A172 (cell line): ENCODE measurements around the gene TUBB4A. TPM values are rescaled to one million over a fixed set of nuclear protein-coding genes. Genes with fewer than 3 reads are reported as not detected.
"Not testable (repeated sequence)": the region's sequence is repeated elsewhere in the genome, so short reads cannot be mapped to it uniquely, and the experiment has no call there.

Experiments
- DNase-seq: peaks from one replicate; pipeline ENCODE4 v3.0.0-alpha.2; 2015; ENCODE audit warnings: low spot score
- total RNA-seq: library from RNA; depleted of rRNA; stranded (reverse); fragments of >200 nt; shearing (Covaris generic); gene quantifications from 2 replicates; pipeline ENCODE4 v1.2.3, GENCODE V29; 2014; rRNA removed

The TUBB4A gene
- total RNA-seq: 9.1 and 12.6 TPM in 2 replicates

DNA sequence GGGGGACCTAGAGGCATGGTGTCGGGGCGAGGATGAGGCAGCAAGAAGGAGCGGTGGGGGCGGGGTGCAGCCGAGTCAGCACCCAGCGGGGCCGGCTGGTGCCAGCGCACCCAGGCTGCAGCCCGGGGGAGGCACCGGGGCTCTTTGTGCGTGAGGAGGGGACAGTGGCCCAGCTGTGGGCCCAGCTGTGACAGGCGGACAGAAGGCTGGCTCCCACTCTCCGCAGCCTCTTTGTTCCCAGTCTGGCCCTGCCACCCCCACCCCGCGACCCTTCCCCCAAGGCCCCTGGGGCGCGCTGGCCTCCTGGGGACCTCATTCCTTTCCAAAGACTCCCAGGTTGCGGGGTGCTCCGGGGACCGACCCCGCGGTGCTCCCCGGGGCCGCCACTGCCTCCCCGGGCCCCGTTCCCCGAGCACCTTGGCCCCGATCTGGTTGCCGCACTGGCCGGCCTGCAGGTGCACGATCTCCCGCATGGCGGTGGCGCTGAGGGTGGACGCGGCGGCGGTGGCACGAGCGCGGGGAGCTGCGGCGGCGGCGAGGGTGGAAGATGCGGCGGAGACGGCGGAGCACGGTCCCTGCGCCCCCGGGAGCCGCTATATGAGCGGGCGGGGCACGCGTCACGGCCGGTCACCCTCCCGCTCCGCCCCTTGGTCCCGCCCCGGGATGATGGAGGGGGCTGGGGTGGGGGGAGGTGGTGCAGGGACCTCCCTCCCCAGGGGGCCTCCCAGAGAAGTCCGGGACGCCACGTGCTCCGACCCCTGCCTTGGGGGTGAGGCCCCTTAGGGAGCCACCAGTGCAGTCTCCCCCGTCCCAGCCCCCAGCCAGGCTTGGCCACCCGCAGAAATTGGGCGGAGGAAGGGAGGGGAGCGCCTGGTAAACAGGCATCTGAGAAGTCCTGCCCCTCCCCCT lies at the start of gene TUBB4A:
TSS of gene TUBB4A (minus strand) at position 570 of the 909 bp plus-strand sequence. CDS start at position 473, 97 bp downstream.
- no peak for DNase-seq

DNA sequence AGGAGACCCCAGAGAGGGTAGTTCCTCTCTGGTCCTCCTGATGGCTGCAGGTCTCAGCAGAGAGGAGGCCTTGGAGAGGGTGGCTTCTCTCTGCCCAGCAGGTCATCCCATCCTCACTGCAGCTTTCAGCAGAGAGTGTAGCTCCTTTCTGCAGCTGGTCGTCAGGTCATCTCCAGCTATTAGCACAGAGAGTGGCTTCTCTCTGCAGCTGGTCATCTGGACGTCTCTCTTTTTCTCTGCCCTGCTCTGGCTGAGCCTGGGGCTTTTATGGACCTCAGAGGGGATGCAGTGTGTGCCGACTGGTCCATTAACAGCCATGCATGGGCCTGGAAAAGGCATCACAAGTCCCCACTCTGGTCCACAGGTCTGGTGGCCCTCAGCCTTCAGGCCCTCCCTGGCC lies 49.0 kb upstream of the TUBB4A start:
- DNase-seq: no peak

DNA sequence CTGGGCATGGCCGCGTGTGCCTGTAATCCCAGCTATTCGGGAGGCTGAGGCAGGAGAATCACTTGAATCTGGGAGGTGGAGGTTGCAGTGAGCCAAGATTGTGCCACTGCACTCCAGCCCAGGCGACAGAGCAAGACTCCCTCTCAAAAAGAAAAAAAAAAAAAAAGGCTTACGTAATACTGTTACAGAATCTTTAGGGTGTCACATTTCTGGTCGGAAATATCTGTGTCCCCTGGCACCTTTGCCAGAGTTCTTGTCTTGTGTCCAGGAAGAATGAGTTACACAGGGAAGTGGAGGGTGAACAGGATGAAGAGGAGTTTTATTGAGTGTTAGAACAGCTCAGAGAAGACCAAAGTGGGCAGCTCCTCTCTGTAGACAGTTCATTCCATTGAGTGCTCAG lies 48.6 kb upstream of the TUBB4A start:
- not testable (repeated sequence) for DNase-seq

DNA sequence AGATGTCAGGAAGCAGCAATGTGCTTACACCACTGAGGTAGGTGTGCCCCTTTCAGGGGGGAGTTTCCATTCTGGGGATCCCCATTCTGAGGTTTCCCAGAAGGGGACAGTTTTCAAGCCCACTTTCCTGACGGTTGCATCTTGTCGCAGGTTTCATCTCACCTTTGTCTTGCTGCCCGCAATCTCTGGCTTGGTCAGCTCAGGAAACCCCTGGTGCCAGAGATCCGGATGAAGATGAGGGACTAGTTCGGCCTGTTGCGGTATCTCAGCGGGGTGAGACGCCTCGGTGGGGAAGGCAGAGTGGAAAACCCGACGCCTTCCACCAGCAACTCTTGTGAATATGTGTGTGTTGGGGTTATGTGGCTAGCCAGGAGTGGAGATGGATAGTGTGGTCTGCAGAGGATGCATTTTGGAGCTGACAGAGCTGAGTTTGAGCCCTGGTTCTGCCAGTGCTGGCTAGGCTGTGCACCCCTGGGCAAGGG lies 41.8 kb upstream of the TUBB4A start:
- no peak for DNase-seq

DNA sequence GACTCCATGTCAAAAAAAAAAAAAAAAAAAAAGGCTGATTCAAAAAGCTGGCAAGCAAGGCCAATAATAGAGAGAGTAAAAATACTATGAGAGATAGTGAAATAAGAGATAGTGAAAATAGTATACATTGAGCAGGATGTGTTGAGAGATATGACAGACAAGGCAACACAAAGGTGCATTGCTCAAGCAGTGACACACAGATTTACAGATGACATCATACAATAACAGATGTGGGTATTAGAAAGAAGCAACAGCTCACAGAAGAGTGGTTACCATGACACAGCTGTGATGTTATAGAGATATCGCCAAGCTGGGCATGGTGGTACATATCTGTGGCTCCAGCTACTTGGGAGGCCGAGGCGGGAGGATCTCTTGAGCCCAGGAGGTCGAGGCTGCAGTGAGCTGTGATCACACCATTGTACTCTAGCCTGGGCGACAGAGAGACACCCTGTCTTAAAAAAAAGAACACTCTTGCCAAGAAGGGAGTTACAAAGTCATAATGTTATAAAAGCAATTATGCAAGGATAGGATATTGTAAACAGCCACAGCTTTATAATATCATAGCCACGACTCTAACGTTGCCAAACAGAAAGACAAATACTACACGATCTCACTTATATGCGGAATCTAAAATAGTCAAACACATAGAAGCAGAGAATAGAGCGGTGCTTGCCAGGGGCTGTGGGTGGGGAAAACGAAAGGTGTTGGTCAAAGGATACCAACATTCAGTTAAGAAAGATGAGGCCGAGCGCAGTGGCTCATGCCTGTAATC lies 39.0 kb upstream of the TUBB4A start:
- DNase-seq: no peak

DNA sequence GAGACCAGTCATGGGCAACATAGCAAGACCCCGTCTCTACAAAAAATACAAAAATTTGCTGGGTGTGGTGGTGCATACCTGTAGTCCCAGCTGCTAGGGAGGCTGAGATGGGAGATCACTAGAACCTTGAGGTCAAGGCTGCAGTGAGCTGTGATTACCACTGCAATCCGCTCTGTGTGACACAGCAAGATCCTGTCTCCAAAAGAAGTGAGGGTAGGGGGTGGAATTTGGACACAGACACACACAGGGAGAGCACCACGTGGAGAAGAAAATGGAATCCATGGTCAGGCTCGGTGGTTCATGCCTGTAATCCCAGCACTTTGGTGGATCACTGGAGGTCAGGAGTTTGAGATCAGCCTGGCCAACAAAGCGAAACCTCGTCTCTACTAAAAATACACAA lies 37.4 kb upstream of the TUBB4A start:
- no peak for DNase-seq

DNA sequence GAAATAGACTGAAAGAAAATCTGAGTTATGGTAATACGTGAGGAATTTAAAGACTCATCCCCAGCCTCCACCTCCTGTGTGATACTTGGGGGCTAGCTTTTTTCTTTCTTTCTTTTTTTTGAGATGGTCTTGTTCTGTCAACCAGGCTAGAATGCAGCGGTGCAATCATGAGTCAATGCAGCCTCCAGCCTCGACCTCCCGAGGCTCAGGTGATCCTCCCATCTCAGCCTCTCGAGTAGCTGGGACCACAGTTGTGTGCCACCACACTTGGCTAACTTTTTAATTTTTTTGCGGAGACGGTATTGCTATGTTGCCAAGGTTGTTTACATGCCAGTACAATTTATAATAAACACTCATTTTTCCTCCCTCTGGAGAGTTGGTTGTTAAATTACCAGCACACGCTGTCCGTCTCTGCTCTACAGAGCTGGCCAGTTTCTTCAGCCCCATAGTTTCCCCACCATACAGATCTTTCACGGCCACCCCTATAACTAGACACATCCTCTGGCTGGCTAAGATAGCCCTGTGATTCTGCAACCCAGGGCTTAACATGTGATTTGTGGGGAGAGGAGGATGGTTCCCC lies 33.5 kb upstream of the TUBB4A start:
- DNase-seq: no peak

DNA sequence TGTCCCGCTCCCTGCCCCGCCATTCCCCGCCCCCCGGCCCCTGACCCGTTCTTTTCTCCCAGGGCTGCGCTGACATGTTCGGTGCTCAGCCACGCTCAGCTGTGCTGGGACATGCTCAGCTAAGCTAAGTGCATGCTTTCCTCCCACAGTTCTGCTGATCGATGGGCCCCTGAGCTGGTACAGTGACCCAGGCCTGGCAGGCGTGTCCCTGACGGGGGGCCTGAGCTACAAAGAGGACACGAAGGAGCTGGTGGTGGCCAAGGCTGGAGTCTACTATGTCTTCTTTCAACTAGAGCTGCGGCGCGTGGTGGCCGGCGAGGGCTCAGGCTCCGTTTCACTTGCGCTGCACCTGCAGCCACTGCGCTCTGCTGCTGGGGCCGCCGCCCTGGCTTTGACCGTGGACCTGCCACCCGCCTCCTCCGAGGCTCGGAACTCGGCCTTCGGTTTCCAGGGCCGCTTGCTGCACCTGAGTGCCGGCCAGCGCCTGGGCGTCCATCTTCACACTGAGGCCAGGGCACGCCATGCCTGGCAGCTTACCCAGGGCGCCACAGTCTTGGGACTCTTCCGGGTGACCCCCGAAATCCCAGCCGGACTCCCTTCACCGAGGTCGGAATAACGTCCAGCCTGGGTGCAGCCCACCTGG lies 32.5 kb upstream of the TUBB4A start:
- no peak for DNase-seq

DNA sequence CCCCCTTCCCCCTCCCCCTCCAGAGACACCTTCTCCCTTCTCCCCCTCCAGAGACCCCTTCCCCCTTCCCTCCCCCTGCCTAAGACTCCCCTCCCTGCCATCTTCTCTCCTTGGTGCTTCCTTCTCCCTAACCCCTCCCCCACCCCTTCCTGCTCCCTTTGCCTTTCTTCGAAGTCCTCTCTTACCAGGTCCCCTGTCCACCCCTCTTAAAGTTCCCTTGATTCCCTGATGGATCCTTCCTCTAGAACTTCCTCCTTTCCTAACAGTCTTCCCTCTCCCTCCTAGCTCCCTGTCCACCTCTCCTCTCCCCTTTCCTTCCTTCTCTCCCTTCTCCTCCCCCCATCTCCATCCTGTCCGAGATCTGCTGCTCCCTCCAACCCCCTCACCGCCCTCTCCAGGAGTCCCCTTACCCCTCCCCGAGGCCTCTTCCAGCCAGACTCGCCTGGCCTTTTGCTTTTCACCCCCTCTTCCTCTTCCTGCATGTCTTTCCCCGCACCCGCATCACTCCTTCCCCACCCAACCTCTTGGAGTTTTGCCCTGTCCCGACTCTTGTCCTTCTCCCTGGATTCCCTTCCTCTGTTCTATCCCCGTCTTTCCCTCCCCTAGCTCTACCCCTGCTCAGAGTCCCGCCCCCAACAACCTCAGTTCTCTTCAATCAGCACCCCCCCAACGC lies 31.8 kb upstream of the TUBB4A start:
- DNase-seq: no peak

DNA sequence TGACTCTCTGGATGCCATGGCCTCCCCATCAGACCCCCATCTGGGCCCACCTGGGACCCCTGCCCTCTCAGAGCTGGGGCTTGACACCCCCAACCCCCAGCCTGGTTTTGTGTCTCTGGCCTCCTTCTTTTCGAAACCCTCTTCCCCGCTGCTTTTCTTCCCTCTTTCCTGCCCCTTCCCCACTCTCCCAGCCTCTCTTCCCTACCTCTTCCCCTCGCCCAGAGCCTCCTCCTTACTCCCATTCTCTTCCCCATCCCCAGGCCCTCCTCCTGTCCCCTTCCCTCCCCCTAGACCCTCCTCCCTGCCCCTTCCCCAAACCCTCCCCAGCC lies 30.9 kb upstream of the TUBB4A start:
- no peak for DNase-seq

DNA sequence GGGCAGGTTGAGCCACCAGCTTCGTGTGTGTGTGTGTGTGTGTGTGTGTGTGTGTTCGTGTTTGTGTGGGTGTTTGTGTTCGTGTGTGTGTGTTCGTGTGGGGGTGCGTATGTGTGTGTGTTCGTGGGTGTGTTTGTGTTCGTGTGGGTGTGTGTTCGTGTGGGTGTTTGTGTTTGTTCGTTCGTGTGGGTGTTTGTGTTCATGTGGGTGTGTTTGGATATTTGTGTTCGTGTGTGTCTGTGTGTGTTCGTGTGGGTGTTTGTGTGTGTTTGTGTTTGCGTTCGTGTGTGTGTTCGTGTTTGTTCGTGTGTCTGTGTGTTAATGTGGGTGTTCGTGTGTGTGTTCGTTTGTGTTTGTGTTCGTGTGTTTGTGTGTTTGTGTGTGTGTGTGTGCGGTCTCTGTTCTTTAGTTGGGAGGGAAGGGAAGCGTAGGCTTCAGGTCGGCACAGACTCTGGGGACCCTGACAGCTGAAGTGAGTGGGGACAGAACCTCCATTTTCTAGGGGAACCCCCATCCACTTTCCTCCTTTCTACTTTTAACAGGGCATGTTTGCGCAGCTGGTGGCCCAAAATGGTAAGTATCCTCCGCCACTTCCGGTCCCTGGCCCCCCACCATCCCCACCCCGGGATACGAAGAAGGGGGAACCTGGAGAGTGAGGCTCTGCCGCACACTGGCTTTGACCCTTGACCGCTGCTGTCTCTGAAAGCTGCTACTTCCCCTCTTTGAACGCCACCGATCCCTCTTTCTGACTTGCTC lies 30.3 kb upstream of the TUBB4A start:
- DNase-seq: no peak

DNA sequence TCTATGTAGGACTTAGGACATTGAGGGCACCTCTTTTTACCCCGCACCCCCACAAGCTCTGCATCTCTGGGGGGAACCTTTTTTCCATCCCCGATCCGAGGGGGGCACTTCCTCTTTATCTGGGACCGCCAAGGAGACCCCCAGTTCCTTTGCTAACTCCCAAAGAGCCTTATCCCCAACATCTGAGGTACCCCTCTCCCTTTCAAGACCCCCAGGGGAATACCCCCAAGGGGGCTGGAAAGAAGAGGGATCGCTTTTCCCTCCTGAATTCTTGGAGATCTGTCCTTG lies 29.8 kb upstream of the TUBB4A start:
- DNase-seq: no peak

DNA sequence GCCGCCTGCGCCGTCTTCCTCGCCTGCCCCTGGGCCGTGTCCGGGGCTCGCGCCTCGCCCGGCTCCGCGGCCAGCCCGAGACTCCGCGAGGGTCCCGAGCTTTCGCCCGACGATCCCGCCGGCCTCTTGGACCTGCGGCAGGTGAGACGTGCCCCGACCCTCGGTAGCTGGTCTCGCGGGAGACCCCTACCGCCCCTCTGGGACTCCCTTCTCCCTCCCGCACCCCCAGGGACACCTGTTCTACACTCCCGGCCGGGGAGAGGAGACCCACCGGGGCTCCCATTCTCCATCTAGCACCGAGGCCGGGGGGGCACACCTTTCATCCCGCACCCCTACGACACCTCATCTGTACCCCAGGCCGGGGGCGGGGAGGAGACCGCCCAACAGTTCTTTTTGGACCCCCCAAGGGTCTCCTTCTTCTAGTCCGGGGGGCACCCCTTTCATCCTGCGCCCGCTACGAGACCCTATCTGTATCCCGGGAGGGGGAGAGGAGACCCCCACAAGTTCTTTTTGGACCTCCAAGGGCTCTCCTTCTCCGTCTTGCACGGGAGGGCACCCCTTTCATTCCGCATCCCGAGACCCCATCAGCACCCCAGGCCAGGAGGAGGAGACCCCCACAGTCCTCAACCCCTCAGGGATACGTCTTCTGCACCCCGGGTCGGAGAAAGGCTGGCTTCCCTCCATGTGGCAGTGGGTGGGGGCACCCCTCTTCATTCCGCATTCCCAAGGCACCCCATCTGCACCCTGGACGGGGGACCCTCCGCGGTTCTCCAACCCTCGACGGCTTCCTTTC lies 29.2 kb upstream of the TUBB4A start:
- DNase-seq: no peak

DNA sequence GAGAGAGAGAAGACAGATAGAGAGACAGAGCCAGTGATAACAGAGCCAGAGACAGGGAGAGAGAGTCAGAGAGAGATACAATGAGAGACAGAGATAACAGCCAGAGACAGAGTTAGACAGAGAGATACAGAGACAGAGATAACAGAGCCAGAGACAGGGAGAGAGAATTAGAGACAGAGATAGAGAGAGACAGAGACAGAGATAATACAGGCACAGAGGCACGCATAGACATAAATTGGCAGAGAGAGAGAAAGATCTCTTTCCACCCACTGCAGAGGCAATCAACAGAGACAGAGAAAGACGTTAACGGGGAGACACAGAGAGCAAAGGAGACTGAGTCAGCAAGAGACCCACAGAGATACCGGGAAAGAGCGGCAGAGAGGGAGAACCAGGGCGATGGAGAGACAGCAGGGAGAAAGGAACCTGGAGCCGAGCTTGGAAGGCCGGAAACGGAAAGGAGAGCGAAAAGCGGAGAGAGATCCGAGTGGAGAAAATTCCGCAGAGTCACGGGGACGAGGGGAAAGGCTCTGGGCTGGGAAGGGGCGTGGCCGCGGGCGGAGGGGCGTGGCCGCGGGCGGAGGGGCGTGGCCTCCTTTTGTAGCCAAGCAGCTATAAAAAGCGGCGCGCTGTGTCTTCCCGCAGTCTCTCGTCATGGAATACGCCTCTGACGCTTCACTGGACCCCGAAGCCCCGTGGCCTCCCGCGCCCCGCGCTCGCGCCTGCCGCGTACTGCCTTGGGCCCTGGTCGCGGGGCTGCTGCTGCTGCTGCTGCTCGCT lies 28.5 kb upstream of the TUBB4A start, which contains the start of gene TNFSF9:
TSS of gene TNFSF9 (plus strand) at position 641 of the 777 bp plus-strand sequence. CDS start at position 652, 11 bp downstream.
- DNase-seq: no peak

DNA sequence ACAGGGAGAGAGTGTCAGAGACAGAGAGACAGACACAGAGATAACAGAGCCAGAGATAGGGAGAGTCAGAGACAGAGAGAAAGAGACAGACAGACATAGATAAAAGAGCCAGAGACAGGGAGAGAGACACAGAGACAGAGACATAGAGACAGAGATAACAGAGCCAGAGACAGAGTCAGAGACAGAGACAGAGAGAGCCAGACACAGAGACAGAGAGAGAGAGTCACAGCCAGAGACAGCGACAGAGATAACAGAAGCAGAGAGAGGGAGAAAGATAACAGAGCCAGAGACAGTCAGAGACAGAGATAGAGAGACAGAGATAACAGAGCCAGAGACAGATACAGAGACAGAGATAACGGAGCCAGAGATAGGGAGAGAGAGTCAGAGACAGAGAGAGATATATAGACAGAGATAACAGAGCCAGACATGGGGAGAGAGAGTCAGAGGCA lies 27.9 kb upstream of the TUBB4A start:
- DNase-seq: no peak

DNA sequence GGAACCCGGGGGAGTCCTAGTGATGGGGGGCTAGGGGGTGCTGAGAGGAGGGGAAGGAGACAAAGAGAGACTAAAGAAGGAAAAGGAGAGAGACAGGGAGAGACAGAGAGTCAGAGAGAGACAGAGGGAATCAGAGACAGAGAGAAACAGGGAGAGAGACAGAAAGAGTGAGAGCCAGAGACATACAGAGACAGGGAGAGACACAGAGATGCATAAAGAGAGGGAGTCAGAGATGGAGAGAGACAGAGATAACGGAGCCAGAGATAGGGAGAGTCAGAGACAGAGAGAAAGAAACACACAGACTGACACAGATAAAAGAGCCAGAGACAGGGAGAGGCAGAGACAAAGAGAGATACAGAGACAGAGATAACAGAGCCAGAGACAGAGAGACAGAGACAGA lies 27.2 kb upstream of the TUBB4A start:
- no peak for DNase-seq

DNA sequence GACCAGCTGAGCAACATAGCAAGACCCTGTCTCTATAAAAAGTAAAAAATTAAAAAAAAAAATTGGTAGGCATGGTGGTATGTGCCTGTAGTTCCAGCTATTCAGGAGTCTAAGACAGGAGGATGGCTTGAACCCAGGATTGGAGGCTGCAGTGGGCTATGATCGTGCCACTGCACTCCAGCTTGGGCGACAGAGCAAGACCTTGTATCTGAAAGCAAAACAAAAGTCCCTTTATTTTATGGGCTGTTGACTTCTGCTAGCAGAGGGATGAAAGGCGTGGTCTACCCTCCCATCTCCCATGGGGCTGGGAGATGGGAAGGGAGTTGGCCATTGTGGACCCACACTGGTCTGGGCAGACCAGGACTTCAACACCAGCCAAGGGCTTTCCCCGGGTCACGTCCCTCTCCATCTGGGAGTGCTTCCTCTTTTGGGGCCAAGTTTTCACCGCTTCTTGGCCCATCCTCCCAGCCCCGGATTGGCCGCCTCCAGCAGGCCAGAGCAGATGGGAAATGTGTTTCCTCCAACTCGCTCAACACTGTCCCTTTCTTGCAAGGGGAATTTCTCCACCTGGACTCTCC lies 26.5 kb upstream of the TUBB4A start:
- no peak for DNase-seq

DNA sequence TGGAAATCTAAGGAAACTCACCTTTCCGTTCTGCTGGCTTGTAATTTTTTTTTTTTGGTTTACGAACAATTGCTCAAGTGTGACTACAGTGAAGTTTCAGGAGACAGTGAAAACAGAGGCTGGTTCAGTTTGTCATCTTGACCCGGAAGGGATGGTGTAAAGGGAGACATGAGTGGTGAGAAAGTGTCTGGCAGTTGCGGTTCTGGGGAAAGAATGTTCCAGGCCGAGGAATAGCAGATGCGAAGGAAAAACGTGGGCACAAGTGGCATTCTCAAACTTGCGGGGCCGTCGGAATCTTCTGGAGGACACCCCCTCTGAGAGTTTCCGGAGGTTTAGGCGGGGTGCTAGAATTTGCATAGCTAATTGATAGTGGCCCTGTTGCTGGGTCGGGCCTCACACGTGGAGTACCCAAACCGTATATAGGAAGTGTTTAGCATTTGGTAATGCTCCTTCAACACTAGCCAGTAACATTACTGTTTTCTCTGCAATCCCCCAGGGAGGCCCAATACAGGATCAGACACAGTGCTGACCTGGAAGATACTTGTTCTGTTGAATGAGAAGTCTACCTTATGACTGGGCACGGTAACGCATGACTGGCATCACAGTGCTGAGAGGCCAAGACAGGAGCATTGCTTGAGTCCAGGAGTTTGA lies 25.9 kb upstream of the TUBB4A start:
- no peak for DNase-seq
